NCI-H82 treated with DMSO at 0.1 percent for 48 hours (cell line): ENCODE measurements around the gene EXOC6B.
"Not testable (repeated sequence)": the region's sequence is repeated elsewhere in the genome, so short reads cannot be mapped to it uniquely, and the experiment has no call there.

Source experiments
- DNase-seq: peaks from one replicate; lab custom pipeline; 2025; ENCODE audit not compliant: unreplicated experiment; lab: John Stamatoyannopoulos, UW

EXOC6B gene

GRCh38 chr2:72685638-72686213 is 140.1 kb downstream of the EXOC6B start:
- no peak for DNase-seq

GRCh38 chr2:72682061-72682460 is 143.8 kb downstream of the EXOC6B start:
- no peak for DNase-seq

- no peak for DNase-seq
Observed at GRCh38 chr2:72681016-72681995, 144.5 kb downstream of the EXOC6B start.

GRCh38 chr2:72678024-72678423 is 147.8 kb downstream of the EXOC6B start:
- no peak for DNase-seq

- no peak for DNase-seq
Observed at GRCh38 chr2:72676341-72677025, 149.3 kb downstream of the EXOC6B start.

GRCh38 chr2:72674982-72675915 is 150.6 kb downstream of the EXOC6B start:
- DNase-seq = no peak

GRCh38 chr2:72673279-72673678 is 152.6 kb downstream of the EXOC6B start:
- DNase-seq = no peak

GRCh38 chr2:72669121-72669520 is 156.7 kb downstream of the EXOC6B start:
- no peak for DNase-seq

- DNase-seq = no peak
Observed at GRCh38 chr2:72668647-72669046, 157.2 kb downstream of the EXOC6B start.

GRCh38 chr2:72665448-72665847 is 160.4 kb downstream of the EXOC6B start:
- no peak for DNase-seq

GRCh38 chr2:72661985-72662384 is 163.8 kb downstream of the EXOC6B start:
- DNase-seq = no peak

- DNase-seq = no peak
Observed at GRCh38 chr2:72649810-72650209, 176.0 kb downstream of the EXOC6B start.

GRCh38 chr2:72641221-72641620 is 184.6 kb downstream of the EXOC6B start:
- DNase-seq = not testable (repeated sequence)

- DNase-seq = no peak
Observed at GRCh38 chr2:72638600-72639211, 187.1 kb downstream of the EXOC6B start.

GRCh38 chr2:72636210-72636609 is 189.6 kb downstream of the EXOC6B start:
- DNase-seq = no peak

GRCh38 chr2:72630767-72631166 is 195.1 kb downstream of the EXOC6B start:
- DNase-seq = no peak

- DNase-seq = no peak
Observed at GRCh38 chr2:72629062-72629461, 196.8 kb downstream of the EXOC6B start.

GRCh38 chr2:72627083-72627482 is 198.8 kb downstream of the EXOC6B start:
- DNase-seq = no peak

- no peak for DNase-seq
Observed at GRCh38 chr2:72625366-72625765, 200.5 kb downstream of the EXOC6B start.

GRCh38 chr2:72623481-72623880 is 202.4 kb downstream of the EXOC6B start:
- DNase-seq = no peak
